SK-N-SH treated with all-trans-retinoic acid at 6 μM for 48 hours (cell line): Measurements from ENCODE around the gene TNS3.

ENCODE experiments used
- BACH2 ChIP-seq: fragments of 250-450 bp; sonication (Bioruptor Pico); IDR thresholded peaks from 2 replicates; pipeline ENCODE4 v1.9.0; 2021; ENCODE audit warnings: mild to moderate bottlenecking, borderline replicate concordance
- CSRNP3 ChIP-seq: fragments of 250-450 bp; sonication (Bioruptor Pico); IDR thresholded peaks from 2 replicates; pipeline ENCODE4 v1.5.1; 2021; ENCODE audit warnings: mild to moderate bottlenecking, moderate library complexity
- PATZ1 ChIP-seq: fragments of 250-450 bp; sonication (Bioruptor Pico); IDR thresholded peaks from 2 replicates; pipeline ENCODE4 v1.8.0; 2020; ENCODE audit warnings: mild to moderate bottlenecking, moderate library complexity, borderline replicate concordance
- POU6F1 ChIP-seq: fragments of 250-450 bp; sonication (Bioruptor Pico); IDR thresholded peaks from 2 replicates; pipeline ENCODE4 v1.8.0; 2021; ENCODE audit warnings: low read depth, mild to moderate bottlenecking, moderate library complexity, borderline replicate concordance
- RARB ChIP-seq: fragments of 250-450 bp; sonication (Bioruptor Pico); IDR thresholded peaks from 2 replicates; pipeline ENCODE4 v1.8.0; 2021; ENCODE audit warnings: mild to moderate bottlenecking, moderate library complexity
- TCF4 ChIP-seq: fragments of 250-450 bp; sonication (Bioruptor Pico); IDR thresholded peaks from 2 replicates; pipeline ENCODE4 v1.8.0; 2021; ENCODE audit warnings: mild to moderate bottlenecking, moderate library complexity, borderline replicate concordance
- TOX ChIP-seq: fragments of 250-450 bp; sonication (Bioruptor Pico); IDR thresholded peaks from 2 replicates; pipeline ENCODE4 v1.8.0; 2021; ENCODE audit warnings: mild to moderate bottlenecking, moderate library complexity, borderline replicate concordance
- TSHZ2 ChIP-seq: fragments of 250-450 bp; sonication (Bioruptor Pico); IDR thresholded peaks from 2 replicates; pipeline ENCODE4 v1.5.0; 2020; ENCODE audit warnings: mild to moderate bottlenecking, moderate library complexity
- ZFP30 ChIP-seq: fragments of 450-650 bp; formaldehyde crosslinking; IDR thresholded peaks from 2 replicates; pipeline ENCODE4 v1.5.0; 2022; ENCODE audit warnings: mild to moderate bottlenecking, moderate library complexity
- ZNF565 ChIP-seq: fragments of 450-650 bp; formaldehyde crosslinking; conservative IDR thresholded peaks from 2 replicates; pipeline ENCODE4 v1.5.0; 2020; ENCODE audit warnings: low read depth, mild to moderate bottlenecking, moderate library complexity

GRCh38 chr7:47497367-47498096 lies 84.4 kb downstream of the TNS3 start:
- TF ChIP-seq POU6F1 (CRISPR knock-in tag) (no peak), ZFP30 (CRISPR knock-in tag) (no peak), ZNF565 (CRISPR knock-in tag) (no peak), TCF4 (CRISPR knock-in tag) (no peak), TOX (CRISPR knock-in tag) (no peak), PATZ1 (CRISPR knock-in tag) (no peak), CSRNP3 (CRISPR knock-in tag) (no peak), RARB (CRISPR knock-in tag) (no peak), BACH2 (CRISPR knock-in tag) (no peak), TSHZ2 (CRISPR knock-in tag) (no peak)
